CD4-positive, alpha-beta T cell treated with Interleukin-6 for 4 hours (primary cell): ENCODE results near the gene TCIRG1.

Source experiments
- DNase-seq: peaks from one replicate; pipeline ENCODE4 v3.0.0-alpha.2; 2020; ENCODE audit warnings: mixed read lengths

Gene TCIRG1

DNA sequence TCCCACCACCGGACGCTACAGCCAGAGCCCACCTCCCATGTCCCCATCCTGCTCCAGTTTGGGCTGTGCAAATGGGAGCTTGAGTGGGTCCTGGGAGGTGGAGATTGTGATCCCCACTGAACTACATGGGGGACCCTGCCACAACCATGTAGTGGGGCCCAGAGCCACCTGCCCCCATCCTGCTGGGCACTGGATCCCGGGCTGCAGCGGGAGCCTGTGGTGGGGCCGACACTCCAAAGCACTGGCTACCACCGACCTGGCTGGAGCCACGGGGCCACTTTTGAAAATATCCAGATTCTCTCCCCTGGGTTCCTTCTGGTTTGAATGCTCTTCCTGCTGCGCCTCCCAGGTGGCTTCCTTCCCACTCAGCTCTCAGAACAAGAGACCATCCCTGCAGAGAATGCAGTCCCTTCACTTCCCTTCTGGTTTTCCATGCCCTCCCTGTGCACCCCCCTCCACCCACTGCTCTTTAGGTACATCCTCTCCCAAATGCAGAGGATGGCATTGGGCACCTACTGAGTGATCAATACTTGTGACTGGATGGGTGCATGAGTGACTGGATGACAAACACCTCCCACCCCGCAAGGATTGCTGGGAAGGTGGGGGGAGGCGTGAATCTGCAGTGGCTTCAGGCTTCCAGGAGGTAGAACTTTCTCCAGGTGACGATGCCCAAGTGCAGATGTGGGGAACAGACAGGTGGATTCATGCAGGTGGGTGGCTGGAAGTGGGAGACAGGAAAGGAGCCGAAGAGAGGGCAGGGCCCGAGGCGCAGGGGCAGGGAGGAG, 34.1 kb upstream of the TCIRG1 start:
- DNase-seq: no peak

DNA sequence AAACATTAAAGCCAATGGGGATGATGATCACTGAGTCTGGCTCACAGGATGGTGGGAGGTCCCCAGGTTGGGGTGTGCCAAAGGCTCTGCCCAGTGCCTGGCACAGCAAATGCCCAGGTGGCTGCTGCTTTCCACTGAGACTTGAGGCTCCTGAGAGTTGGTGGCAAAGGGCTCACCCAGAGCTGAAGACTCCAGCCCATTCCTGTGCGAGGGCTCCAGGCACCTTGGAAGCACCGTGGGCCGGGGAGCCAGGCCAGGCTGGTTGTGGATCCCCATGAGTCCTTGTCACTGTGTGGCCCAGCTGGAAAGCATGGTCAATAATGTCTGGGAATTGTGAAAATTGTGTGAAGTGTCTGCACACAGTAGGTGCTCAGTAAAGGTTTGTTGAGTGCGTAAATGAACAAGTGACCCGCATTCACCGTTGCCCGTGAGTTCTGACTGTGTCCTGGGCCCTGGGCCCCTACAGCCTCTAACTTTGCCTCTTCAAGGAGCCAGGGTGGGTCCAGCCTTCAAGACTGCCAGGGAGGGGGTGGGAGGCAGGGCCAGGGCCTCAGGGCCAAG, 32.1 kb upstream of the TCIRG1 start:
- no peak for DNase-seq

DNA sequence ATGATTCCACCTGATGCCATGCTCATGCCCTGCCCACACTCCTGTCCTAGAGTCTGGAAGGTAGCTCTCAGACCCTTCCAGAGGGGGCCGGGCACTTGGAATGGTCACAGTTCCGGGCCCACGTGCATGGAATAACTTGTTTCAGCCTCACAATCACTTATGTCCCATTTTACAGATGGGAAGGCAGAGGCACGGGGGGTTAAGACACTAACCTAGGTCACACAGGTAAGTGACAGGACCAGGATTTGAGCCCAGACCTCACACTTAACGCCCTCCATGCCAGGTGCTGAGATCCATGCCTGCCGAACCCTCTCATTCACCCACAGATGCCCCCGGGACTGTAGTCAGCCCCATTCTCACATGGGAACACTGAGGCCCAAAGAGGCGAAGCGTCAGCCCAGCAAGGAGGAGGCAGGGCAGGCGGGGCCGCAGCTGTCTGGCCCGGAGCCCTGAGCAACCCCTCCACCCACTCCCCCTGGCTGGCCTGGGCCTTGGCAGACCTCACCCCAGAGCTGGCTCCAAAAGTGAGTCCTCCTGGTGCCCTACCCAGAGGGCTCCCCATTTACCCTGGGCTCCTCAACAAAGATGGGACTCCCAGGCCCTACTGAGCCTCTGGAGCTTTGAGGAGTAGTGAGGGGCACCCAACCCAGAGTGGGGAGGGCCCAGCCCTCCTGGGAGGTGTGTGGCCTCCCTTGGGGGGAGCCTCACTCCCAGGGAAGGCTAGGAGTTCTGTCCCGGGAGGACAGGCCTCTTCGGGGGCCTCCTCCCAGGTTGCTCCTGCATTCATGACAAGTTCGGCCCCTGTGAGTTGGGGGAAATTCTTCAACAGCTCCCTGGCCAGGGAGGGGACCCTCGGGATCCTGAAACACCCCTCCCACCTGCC, 31.1 kb upstream of the TCIRG1 start:
- DNase-seq: no peak

DNA sequence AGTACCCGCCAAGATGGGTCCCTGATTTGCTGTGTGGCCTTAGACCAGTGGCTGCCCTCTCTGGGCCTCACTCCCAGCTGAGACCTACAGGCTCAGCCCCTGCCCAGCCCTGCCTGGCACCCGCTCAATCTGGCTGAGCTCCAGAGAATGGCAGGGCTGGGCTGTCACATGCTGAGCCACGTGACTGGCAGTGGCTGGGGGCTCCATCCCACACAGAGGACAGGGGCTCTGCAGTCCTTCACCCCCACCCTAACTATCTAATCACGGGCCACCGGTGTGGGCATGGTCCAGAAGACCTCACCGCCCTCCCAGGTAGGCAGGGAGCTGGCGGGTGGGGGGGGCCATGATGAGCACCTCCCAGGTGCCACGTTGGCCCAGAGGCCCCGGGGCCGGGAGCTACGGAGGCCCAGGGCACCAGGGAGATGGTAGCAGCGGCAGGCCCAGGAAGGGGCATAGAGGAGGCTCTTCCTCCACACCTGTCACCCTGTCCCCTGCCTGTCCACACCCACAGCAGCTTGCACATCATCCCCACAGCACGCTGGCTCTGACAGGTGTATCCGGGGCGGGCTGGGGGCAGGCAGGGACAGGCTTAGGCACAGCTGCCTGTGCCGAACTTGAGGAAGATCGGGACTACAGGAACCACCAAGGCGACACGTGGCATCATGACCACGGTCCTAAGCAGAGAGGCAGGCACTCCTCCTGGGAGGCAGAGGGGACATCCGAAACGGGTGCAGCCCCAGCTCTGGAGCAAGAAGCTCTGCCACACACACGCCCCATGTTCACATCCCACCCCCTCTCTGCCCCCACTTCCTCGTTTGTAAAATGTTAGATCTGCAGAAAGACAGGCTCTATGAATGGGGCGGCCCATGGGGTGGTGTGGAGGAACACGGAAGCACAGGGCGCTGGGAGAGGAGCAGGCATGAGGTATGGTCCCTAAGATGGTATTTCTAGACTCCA, 30.2 kb upstream of the TCIRG1 start:
- no peak for DNase-seq

DNA sequence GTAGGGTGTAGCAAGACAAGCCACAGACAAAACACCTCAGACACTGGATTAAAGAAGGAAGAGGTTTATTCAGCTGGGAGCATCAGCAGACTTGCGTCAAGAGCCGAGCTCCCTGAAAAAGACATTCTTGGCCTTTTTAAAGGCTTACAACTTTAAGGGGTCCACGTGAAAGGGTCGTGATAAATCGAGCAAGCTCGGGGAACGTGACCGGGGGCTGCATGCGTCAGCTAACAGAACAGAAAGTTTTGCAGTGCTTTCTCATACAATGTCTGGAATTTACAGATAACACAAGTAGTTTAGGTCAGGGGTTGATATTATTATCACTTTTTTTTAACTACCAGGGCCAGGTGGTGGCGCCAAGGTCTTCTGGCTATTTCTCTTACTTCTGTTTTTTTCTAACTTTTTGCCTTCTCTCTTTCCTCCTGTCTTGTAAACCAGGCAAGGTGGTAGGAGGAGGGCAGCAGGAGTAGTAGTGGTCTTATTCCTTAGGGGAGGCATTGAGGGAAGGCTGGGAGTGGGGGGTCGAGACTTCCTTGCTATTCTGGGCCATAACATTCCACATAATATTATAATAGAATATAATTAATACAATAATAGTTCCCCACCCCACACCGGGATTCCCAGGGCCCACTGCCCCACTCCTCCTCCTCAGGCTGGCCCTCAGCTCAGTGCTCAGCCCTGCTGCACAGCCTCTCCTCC, 29.3 kb upstream of the TCIRG1 start:
- DNase-seq: no peak

DNA sequence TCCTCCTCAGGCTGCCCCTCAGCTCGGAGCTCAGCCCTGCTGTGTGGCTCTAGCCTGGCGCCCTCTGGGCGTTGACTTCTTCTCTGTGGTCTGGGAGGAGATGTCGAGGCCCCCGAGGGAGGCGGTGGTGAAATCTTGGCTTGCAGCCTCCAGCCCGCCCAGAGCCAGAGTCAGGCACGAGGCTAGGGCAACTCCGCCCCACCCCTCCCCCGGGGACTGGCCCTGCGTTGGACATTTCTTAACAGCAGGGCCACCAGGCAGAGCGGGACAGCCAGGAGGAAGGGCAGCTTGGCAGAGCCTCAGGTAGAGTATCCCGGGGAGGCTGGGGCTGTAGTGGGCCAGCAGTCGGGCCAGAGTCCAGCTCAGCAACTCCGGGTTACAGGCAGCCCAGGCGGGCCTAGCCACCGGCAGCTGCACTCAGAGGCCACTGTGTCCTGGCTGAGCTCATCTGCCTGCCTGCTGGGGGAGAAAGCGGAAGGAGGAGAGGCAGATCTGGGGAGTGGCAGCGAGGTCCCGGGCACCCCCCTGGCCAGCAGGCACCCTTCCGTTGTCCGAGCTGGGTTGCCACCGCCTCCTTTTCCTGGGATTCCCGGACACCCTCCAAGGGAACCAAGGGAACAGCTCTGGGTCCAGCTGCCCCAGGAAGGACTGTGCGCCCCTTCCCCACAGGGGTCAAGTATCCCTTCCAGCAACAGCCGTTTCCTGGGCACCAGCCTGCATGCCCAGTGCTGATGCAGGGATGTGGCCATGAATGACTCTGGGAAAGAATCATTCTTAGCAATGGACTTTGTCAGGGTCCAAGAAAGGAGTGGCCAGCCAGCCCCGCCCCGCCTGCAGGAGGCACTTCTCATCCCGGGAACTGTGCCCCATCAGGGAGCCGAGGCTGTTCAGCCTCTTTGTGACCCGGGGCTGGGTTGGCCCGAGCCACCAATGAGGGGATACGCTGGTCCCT, 28.5 kb upstream of the TCIRG1 start, which contains the start of gene ALDH3B1:
ALDH3B1 (plus strand) TSS at position 238 of the 952 bp plus-strand sequence. CDS start 4,971 bp downstream, outside the sequence.
- DNase-seq: no peak

DNA sequence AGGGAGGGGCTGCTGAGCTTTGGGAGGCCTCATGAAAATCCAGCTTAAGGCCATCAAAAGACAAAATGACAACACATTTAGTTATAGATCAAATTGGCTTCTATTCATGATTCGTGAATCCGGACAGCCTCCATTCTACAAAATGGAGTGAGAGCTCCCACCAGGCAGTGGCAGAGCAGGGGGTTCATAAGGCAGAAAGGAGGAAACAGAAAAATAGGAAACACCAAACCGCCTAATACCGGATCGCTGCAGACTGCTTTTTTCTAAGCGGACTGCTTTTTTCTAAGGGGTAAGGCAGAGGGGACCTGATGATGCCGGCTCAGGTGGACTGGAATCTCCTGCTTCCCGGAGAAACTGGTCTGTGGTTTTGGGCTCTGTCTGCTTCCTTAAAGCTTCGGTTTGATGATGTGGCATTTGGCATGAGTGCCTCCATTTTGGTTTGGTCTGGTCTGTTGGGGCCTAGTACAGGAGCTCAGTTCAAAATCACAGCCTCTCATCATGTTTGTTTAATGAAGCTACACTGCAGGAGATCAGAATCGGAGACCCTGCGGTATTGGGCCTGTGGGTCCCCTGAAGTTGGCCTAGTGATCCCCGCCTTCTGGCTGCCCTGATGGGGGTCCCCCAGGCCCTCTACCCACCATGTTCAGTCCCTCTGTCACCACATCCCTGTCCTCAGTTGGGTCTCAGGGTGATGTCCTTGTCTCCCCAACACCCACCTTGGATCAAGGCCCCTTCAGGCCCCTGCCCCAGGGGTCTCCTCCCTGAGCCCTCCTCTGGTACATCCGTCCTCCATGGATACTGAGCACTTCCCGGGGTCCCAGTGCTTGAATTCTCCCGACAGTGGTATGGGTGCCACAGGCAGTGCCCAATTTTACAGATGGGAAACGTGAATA, 27.5 kb upstream of the TCIRG1 start:
- DNase-seq: no peak

DNA sequence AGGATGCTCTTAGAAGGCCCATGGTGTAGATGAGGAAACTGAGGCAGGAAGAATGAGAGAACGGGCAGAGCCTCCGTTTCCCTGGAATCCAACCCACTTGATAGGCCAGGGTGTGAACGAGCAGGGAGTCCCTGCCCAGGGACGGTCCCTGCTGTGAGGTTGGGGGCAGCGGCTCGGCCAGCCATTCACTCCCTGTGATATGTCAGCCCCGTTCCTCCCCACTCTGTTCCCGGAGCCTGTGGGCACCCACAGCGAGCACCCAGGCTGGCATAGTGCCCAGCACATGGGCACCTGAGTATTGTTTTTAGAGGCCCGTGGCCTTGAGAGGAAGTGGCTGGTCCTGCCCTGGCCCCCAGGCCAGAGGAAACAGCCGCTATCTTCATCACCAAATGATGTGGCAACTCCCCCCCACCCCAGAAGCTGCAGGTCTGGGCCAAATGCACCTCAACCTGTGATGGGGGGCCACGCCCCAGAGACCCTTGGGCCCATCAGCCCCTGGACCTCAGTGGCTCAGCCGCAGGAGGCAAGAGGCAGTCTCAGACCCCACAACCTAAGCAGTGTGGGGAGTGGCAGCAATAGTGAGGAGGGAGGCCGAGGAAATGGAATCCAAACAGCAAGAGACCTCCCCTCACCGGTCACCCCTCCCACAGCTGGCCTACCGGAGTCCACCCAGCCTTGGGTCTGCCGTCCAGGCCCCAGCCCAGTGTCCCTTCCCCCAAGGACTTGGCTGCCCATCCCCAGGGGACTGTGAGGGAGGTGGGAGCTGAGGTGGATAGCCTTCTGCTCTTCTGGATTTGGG, 26.6 kb upstream of the TCIRG1 start:
- no peak for DNase-seq

DNA sequence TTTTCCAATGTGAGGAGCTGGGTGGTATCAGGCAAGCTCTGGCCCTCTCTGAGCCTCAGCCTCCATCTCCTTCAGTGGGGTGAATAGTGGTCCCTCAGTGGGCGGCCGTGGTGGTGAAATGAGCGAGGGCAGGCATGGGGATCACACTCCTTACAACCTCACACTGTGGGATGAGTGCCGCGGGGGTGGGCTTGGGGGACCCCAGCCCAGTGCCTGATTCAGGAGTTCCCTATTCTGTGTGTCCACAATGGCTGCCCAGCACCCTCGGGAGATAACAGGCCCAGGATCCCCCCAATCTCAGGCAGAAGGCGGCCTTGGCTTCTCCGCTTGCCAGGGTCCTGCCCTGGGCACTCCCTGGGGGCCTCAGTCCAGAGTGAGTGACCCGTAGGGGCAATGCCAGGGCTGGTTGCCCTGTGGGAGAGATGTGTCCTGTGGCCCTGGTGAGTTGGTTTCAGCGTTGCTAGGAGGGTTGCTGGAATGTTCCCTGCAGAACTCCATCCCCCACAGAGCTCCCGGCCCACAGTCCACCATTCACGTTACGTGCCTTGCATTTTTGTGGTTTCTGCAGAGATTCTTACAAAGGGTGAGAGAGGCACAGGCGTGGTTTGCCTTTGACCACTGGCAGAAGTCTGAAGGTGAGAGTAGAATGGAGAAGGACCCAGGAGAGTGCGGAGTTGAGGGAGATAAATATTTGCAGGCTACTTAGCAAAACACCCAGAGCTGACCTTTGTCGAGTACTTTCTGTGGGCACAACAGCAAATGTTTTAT, 25.8 kb upstream of the TCIRG1 start:
- DNase-seq: no peak

DNA sequence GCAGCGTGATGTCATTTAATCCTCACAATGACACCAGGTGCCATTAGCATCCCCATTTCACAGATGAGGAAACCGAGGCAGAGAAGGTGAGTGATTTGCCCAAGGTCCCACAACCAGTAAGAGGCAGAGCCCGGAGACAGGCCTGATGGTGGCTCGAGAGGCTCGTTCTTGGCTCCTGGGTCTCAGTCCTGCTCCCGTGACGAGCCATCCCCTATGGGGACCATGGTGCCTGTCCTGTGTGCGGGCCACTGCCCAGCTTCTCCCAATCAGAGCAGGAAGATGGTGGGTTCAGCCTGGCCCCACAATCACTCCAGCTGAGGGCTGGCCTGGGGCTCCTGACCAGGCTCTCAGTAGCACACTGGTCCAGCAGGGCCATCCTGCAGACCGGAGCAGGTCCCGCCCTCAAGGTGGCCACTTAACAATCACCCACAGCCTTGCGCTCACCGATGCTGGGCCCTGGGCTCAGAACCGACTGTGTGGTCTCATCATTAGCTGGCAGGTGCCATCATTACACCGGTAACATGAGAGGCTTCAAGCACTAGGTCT, 25.1 kb upstream of the TCIRG1 start:
- DNase-seq: no peak

DNA sequence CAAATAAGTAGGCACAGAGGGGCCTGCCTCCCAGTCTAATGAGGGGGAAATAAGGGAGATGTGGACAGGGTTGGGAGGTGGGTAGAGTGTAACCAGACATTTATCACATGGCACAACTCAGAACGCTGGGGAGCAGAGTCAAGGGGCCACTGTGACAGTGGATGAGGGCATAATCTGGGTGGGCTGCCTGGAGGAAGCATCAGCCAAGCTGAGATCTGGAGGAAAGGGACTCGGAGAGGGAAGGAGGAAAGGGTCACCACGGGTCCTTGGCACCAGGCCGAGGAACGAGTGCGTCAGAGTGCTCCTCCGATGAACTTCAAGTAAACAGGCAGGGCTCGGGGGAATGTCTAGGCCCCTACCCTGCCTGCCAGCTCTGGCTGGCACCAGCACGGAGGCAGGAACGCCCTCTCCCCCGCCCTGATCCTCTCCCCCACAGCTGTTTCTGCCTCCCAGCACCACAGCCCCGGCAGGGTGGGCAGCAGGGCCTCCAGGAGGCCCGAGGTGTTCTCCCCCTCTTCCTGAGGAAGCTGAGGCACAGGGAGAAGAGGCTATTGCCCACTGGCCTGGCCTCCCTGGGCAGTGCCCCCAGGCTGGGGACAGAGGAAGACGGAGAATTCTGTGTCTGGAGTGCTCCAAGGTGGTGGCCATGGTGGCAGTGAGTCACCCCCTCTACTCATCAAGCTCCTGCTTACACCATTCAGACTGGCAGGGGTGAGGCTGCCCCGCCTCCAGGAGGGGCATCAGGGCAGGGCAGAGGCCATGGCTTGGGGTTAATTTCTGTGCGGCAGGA, 24.5 kb upstream of the TCIRG1 start:
- DNase-seq: no peak

DNA sequence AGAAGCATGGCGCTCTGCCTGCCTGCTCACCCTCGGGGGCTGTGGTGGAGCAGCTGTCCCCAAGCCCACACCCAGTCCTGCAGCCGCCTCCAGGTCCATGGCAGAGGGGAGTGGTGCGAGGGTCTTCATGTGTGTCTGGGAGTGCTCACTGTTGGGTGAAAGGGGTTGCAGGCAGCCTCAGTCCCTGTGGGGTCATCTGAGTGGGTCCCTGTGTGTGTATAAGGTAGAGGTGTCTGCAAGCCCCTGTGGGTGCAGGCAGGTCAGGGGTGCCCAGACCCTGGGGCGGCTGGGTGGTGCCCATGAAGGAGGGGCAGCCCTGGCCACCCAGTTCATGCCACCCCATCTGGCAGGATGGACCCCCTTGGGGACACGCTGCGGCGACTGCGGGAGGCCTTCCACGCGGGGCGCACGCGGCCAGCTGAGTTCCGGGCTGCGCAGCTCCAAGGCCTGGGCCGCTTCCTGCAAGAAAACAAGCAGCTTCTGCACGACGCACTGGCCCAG, 23.8 kb upstream of the TCIRG1 start:
- DNase-seq: no peak

DNA sequence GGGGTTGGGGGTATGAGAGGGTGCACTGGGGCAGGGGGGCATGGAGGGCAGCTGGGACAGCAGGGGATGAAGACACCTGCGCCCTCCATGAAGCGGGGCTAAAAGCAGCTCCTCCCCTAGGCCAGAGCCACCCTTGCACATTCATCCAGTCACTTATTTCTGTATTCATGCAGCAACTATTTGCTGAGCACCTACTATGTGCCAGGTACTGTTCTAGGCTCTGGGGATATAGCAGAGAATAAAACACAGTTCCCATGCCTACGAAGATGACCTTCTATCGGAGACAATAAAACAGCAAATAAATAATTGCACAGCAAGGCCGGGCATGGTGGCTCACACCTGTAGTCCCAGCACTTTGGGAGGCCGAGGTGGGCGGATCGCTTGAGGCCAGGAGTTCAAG, 23.4 kb upstream of the TCIRG1 start:
- no peak for DNase-seq

DNA sequence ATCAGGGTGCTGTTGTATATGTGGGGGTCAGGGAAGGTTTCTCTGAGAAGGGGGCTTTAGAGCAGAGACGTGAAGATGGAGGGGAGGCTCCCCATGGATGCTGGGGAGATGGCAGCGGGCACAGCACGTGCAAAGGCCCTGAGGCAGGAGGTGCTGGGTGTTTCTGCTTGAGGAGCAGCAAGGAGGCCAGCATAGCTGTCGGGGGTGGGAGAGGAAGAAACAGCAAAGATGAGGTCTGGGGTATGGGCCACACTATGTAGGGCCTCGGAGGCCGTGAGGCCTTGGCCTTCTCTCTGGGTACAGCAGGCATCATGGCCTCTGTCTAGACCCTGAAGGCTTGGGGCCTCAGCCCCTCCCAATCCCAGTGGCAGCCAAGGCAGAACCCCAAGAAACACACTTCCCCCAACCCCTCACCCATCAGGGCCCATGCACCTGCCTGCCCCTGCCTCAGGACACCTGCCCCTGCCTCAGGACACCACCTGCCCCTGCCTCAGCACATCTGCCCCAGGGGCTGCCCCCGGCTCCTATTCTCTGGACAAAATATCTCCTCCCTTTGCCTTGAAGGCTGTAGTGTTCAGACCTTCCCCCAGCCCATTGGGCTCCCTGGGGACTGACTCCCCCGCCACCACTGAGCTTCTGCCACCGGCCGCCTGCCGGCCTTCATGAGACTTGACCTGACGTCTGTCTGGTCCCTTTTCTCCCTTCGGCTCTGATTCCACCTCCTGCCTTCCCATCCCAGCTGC, 22.5 kb upstream of the TCIRG1 start:
- no peak for DNase-seq

DNA sequence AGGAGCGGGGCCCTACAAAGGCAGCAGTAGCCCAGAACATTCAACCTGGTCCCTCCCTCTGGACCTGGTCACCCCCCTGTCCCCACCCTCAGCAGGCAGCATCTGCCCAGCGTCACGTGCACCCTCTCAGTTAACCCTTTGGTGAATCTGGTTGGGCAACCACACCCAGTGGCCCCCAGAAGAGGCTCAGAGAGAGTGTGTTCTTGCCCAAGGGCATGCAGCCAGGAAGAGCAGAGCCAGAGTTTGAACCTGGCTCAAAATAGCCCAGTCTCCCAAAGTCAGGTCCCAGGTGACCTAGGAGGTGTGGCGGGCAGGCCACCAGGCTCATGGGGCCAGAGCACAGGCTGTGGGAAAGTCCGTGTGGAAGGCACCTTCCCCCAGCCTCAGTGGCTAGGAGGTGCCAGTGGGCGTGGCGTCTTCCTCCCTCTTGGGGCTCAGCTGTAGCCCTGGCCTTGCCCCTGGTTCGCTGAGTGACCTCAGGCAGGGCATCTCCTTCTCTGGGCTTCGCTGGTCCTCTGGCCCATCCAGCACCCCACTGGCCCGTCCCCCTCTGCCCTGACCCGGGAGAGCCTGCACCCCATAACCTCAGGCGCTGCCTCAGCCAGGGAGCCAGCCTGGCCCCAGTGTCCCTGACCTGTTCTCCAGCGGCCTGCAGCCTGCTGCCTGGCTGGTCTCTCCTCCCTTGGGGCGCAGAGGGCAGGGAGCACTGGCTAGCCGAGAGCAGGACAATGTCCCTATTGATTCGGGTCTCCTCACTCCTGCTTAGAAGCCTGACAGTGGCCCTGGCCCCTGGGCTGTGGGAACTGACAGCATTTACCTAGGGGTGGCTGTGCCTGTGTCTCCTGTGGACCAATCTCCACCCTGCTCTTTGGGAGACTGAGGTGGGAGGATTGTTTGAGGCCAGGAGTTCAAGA, 21.7 kb upstream of the TCIRG1 start:
- DNase-seq: no peak
